Tibial nerve (tissue), 4 donors: ENCODE results near the gene KIZ.

Experiments used
- EP300 ChIP-seq, 2 donors: sonication (generic); formaldehyde crosslinking; IDR thresholded peaks; one replicate each; pipeline ENCODE4 v1.6.1; 2017; ENCODE audit warnings: antibody characterized with exemption in 2 of 2, mild to moderate bottlenecking in 1 of 2
- POLR2A ChIP-seq, 2 donors: fragments of 450-650 bp; IDR thresholded peaks; one replicate each; pipeline ENCODE4 v1.6.1; 2017; ENCODE audit warnings: antibody characterized with exemption in 2 of 2, mild to moderate bottlenecking in 2 of 2, moderate library complexity in 2 of 2
- TF ChIP-seq, protein P1 (sequence below), 5 experiments: fragments of 200-600 bp in 3 of 5; fragments of 450-650 bp in 2 of 5; sonication (generic) in 3 of 5; IDR thresholded peaks; one replicate each; pipeline ENCODE4 v1.5.1; 2016 to 2019; ENCODE audit warnings: antibody characterized with exemption in 5 of 5, mild to moderate bottlenecking in 3 of 5, moderate library complexity in 2 of 5

DNA sequence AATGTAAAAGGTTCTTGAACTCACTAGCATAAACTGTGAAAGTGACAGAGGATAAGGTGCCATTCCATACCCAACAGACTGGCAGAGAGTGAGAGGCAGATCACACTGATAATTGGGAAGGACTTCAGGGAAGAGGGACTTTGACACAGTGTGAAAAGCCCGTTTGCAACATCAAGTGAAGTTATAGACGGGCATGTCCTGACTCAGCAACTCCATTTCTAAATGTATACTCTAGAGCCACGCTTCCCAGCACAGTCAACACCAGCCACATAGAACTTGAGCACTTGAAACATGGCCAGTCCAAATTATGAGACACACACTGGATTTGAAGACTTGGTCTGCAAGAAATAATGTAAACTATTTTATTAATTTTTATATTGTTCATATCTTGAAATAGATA lies 131.3 kb downstream of the KIZ start:
- TF ChIP-seq, protein P1, sequence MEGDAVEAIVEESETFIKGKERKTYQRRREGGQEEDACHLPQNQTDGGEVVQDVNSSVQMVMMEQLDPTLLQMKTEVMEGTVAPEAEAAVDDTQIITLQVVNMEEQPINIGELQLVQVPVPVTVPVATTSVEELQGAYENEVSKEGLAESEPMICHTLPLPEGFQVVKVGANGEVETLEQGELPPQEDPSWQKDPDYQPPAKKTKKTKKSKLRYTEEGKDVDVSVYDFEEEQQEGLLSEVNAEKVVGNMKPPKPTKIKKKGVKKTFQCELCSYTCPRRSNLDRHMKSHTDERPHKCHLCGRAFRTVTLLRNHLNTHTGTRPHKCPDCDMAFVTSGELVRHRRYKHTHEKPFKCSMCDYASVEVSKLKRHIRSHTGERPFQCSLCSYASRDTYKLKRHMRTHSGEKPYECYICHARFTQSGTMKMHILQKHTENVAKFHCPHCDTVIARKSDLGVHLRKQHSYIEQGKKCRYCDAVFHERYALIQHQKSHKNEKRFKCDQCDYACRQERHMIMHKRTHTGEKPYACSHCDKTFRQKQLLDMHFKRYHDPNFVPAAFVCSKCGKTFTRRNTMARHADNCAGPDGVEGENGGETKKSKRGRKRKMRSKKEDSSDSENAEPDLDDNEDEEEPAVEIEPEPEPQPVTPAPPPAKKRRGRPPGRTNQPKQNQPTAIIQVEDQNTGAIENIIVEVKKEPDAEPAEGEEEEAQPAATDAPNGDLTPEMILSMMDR (IDR thresholded peaks at IDR 0.05): no peak
- TF ChIP-seq POLR2A (IDR thresholded peaks at IDR 0.05) (no peak), EP300 (IDR thresholded peaks at IDR 0.05) (no peak)
